Measurements from ENCODE around the gene RNU5B-1.

The RNU5B-1 gene

DNA sequence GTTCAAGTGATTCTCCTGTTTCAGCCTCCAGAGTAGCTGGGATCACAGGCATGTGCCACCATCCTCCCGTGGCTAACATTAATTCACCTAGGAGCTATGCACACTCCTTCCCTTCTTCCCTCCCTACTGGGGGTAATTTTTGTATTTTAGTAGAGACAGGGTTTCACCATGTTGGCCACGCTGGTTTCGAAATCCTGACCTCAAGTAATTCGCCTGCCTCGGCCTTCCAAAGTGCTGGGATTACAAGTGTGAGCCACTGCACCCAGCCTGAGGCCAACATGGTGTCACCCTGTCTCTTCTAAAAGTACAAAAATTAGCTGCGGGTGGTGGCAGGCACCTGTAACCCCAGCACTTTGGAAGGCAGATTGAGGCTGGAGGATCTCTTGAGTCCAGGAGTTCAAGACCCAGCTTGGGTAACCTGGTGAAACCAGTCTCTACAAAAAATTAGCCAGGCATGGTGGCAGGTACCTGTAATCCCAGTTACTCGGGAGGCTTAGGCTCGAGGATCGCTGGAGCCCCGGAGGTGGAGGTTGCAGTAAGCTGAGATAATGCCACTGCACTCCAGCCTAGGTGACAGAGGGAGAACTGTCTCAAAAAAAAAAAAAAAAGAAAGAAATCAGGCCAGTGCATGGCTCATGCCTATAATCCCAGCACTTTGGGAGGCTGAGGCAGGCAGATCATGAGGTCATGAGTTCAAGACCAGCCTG is 6.1 kb downstream of the RNU5B-1 start:
- Histone ChIP-seq H3K4me3 (ENCODE audit: low read length) (no peak overlapping the region), H3K9me3 (ENCODE audit: control insufficient read depth, low read length) (no peaks in the 10 kb centered on the region), H3K4me1 (ENCODE audit: control insufficient read depth, insufficient read depth, low read length) (peaks cover 23% of the 10 kb centered on the region), H3K9ac (ENCODE audit: low read length) (peak overlapping the region; percentile 33), H3K27me3 (replicated peaks; ENCODE audit: control insufficient read depth, insufficient read depth, low read length) (peaks cover 4% of the 10 kb centered on the region), H3K36me3 (ENCODE audit: control insufficient read depth, insufficient read depth, low read length, severe bottlenecking) (no peaks in the 10 kb centered on the region)
- peak; percentile 70 for DNase-seq (ENCODE audit: low read depth)

DNA sequence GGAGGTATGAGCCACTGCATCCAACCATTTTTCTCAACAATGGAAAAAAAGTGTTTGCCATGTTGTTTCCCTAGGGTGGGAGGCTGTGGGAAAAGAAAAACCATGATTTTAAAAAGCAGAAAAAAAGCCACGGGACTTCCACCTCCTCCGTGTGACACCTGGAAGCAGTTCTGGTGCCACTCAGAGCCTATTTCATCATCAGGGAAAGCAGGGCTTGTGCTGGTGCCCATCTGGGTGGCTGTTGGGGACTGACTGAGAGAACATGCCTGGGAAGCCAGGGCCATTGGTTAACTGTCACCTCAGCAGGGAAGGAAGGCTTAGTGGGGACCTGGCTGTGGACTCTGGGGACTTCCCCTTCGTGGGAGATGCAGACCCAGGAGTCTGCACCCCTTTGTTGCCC is 7.3 kb downstream of the RNU5B-1 start:
- Histone ChIP-seq H3K27me3 (replicated peaks; ENCODE audit: control insufficient read depth, insufficient read depth, low read length) (peaks cover 7% of the 10 kb centered on the region), H3K4me1 (ENCODE audit: control insufficient read depth, insufficient read depth, low read length) (peaks cover 23% of the 10 kb centered on the region), H3K4me3 (ENCODE audit: low read length) (no peak overlapping the region), H3K36me3 (ENCODE audit: control insufficient read depth, insufficient read depth, low read length, severe bottlenecking) (no peaks in the 10 kb centered on the region), H3K9me3 (ENCODE audit: control insufficient read depth, low read length) (no peaks in the 10 kb centered on the region), H3K9ac (ENCODE audit: low read length) (no peak overlapping the region)
- no peak for DNase-seq (ENCODE audit: low read depth)

DNA sequence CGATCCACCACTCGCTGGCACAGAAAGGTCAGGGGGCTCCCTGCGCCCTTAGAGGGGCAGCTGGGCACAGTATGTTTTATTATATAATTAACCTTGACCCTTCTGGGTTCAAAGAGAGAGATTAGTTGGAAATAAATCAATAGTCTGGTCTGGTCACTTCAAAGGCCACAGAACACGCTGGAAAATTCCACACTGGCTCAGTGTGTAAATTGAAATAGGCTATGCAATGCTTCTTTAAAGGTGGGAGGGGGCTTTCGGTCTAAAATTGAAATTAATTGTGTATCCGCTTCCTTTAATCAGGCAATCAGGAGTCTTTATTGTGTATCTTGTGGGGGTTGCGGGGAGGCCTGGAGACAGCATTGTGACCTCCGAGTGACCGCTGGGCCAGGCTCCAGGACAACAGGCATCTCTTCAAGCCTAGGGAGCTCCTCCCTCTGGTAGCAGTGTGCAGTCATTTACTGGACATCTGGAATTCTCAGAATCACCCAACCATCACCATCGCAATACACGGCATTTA is 8.0 kb downstream of the RNU5B-1 start:
- Histone ChIP-seq H3K9ac (ENCODE audit: low read length) (no peak overlapping the region), H3K27me3 (replicated peaks; ENCODE audit: control insufficient read depth, insufficient read depth, low read length) (peaks cover 7% of the 10 kb centered on the region), H3K36me3 (ENCODE audit: control insufficient read depth, insufficient read depth, low read length, severe bottlenecking) (no peaks in the 10 kb centered on the region), H3K9me3 (ENCODE audit: control insufficient read depth, low read length) (no peaks in the 10 kb centered on the region), H3K4me1 (ENCODE audit: control insufficient read depth, insufficient read depth, low read length) (peaks cover 23% of the 10 kb centered on the region), H3K4me3 (ENCODE audit: low read length) (no peak overlapping the region)
- DNase-seq (ENCODE audit: low read depth), result no peak

DNA sequence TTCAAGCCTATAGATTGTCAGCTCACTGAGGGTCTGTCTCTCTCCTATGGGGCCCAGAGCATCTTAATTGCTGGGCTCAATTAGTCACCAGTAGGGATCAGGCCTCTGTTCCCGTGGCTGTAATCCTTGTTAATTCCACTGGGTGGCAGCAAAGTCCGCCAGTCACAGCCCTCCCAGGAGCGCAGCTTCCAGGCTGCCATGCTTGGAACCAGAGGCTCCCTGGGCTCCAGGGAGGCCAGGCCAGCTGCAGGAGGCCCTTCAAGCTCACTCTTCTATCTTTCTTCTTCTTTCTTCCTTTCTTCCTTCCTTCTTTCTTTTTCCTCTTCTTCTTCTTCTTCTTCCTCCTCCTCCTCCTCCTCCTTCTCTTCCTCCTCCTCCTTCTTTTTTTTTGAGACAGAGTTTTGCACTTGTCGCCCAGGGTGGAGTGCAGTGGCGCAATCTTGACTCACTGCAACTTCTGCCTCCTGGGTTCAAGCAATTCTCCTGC is 14.4 kb downstream of the RNU5B-1 start:
- H3K27me3 ChIP-seq (replicated peaks; ENCODE audit: control insufficient read depth, insufficient read depth, low read length), result peaks cover 31% of the 10 kb centered on the region
- no peak overlapping the region for H3K4me3 ChIP-seq (ENCODE audit: low read length)
- peak; percentile 91 for DNase-seq (ENCODE audit: low read depth)
- H3K9ac ChIP-seq (ENCODE audit: low read length), result no peak overlapping the region
- H3K4me1 ChIP-seq (ENCODE audit: control insufficient read depth, insufficient read depth, low read length), result no peaks in the 10 kb centered on the region
- no peaks in the 10 kb centered on the region for H3K36me3 ChIP-seq (ENCODE audit: control insufficient read depth, insufficient read depth, low read length, severe bottlenecking)
- no peaks in the 10 kb centered on the region for H3K9me3 ChIP-seq (ENCODE audit: control insufficient read depth, low read length)

DNA sequence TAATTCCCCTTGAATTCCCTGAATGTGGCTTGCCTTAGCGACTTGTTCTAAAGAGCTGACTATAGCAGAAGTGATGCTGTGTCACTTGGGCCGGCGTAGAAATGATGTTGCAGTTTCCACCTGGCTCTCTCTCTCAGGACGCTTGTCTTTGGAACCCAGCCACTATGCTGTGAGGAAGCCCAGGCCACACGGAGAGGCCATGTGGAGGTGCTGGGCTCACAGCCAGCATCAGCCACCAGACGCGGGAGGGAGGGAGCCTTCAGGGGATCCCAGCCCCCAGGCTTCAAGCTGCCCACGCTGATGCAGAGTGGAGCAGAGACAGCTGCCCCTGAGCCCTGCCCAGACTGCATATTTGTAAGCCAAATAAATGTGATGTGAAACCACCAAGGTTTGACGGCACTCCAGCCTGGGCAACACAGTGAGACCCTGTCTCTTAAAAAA is 18.6 kb downstream of the RNU5B-1 start:
- Histone ChIP-seq H3K4me1 (ENCODE audit: control insufficient read depth, insufficient read depth, low read length) (no peaks in the 10 kb centered on the region), H3K4me3 (ENCODE audit: low read length) (no peak overlapping the region), H3K36me3 (ENCODE audit: control insufficient read depth, insufficient read depth, low read length, severe bottlenecking) (no peaks in the 10 kb centered on the region), H3K9me3 (ENCODE audit: control insufficient read depth, low read length) (no peaks in the 10 kb centered on the region), H3K9ac (ENCODE audit: low read length) (no peak overlapping the region), H3K27me3 (replicated peaks; ENCODE audit: control insufficient read depth, insufficient read depth, low read length) (peaks cover 30% of the 10 kb centered on the region)
- peak; percentile 57 for DNase-seq (ENCODE audit: low read depth)

DNA sequence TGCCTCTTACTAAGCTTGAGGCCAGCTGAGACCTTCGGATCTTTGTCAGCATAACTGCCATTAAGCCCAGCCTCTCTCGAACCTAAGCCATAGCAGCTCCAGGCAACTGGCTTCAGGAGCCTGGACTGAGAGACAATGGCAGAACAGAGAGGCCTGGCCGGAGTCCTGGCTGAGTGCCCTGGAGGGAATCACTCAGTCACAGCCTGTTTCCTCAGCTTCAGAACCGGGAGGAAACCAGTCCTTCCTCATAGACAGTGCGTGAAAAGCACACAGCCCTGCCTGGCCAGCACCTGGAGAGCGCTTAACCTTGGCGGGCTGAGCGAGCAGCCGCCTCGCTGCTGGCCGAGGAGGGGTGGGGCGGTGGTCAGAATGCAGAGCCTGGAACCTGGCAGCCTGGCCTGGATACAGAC is 21.6 kb downstream of the RNU5B-1 start:
- H3K4me3 ChIP-seq (ENCODE audit: low read length), result no peak overlapping the region
- H3K9me3 ChIP-seq (ENCODE audit: control insufficient read depth, low read length), result no peaks in the 10 kb centered on the region
- H3K36me3 ChIP-seq (ENCODE audit: control insufficient read depth, insufficient read depth, low read length, severe bottlenecking), result no peaks in the 10 kb centered on the region
- H3K9ac ChIP-seq (ENCODE audit: low read length), result no peak overlapping the region
- H3K27me3 ChIP-seq (replicated peaks; ENCODE audit: control insufficient read depth, insufficient read depth, low read length), result peaks cover 43% of the 10 kb centered on the region
- DNase-seq (ENCODE audit: low read depth), result no peak
- no peaks in the 10 kb centered on the region for H3K4me1 ChIP-seq (ENCODE audit: control insufficient read depth, insufficient read depth, low read length)

DNA sequence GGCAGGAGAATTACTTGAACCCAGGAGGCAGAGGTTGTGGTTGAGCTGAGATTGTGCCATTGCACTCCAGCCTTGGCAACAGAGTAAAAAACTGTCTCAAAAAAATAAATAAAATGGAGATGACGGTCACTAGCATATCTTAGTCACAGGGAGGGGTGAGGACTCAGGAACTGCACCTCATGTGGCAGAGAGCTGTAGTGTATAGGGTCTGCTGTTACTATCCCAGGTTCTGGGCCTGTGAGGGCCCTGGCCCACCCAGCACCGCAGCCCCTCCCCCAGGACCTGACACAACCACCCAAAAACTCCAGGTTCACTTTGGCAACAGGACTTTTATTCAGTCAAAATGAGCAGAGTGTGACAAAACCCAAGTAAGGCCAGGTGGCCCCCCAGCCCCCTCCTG is 22.3 kb downstream of the RNU5B-1 start:
- no peak for DNase-seq (ENCODE audit: low read depth)
- no peaks in the 10 kb centered on the region for H3K4me1 ChIP-seq (ENCODE audit: control insufficient read depth, insufficient read depth, low read length)
- no peaks in the 10 kb centered on the region for H3K9me3 ChIP-seq (ENCODE audit: control insufficient read depth, low read length)
- peaks cover 43% of the 10 kb centered on the region for H3K27me3 ChIP-seq (replicated peaks; ENCODE audit: control insufficient read depth, insufficient read depth, low read length)
- H3K36me3 ChIP-seq (ENCODE audit: control insufficient read depth, insufficient read depth, low read length, severe bottlenecking), result no peaks in the 10 kb centered on the region
- no peak overlapping the region for H3K9ac ChIP-seq (ENCODE audit: low read length)
- H3K4me3 ChIP-seq (ENCODE audit: low read length), result no peak overlapping the region

DNA sequence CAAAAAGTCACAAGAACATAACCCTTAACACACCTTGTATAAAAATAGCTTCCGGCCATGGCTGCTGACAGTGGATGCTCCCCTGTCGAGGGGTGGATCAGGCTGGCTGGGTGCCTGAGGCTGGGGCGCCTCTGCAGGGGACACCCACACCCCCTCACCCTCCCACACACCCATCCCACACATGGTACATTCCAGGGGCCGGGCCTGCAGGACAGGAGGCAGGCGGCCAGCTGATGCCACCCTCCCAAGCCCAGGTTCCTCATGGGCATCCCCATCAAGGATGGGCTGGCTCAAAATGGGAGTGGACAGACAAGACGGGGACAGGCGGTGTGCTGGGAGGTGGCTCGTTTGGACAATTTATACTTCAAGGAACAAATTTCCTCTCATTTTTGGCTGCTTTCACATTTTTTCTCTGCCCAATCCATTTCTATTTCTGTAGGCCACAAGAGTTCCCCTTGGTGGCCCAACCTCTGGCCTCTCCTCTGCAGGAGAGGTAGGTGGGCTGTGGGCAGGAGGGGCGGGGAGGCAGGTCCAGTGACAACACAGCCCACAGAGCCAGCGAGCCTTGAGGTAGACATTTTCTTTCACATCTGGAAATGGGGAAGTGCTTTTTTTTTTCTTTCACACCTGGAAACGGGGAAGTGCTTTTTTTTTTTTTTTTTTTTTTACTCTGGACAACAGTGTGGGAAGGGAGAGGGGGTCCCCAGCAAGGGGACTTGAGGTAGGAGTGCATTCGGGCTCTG is 23.3 kb downstream of the RNU5B-1 start:
- H3K27me3 ChIP-seq (replicated peaks; ENCODE audit: control insufficient read depth, insufficient read depth, low read length), result peaks cover 41% of the 10 kb centered on the region
- DNase-seq (ENCODE audit: low read depth), result no peak
- H3K4me3 ChIP-seq (ENCODE audit: low read length), result no peak overlapping the region
- H3K9me3 ChIP-seq (ENCODE audit: control insufficient read depth, low read length), result no peaks in the 10 kb centered on the region
- H3K9ac ChIP-seq (ENCODE audit: low read length), result no peak overlapping the region
- H3K4me1 ChIP-seq (ENCODE audit: control insufficient read depth, insufficient read depth, low read length), result no peaks in the 10 kb centered on the region
- H3K36me3 ChIP-seq (ENCODE audit: control insufficient read depth, insufficient read depth, low read length, severe bottlenecking), result no peaks in the 10 kb centered on the region

DNA sequence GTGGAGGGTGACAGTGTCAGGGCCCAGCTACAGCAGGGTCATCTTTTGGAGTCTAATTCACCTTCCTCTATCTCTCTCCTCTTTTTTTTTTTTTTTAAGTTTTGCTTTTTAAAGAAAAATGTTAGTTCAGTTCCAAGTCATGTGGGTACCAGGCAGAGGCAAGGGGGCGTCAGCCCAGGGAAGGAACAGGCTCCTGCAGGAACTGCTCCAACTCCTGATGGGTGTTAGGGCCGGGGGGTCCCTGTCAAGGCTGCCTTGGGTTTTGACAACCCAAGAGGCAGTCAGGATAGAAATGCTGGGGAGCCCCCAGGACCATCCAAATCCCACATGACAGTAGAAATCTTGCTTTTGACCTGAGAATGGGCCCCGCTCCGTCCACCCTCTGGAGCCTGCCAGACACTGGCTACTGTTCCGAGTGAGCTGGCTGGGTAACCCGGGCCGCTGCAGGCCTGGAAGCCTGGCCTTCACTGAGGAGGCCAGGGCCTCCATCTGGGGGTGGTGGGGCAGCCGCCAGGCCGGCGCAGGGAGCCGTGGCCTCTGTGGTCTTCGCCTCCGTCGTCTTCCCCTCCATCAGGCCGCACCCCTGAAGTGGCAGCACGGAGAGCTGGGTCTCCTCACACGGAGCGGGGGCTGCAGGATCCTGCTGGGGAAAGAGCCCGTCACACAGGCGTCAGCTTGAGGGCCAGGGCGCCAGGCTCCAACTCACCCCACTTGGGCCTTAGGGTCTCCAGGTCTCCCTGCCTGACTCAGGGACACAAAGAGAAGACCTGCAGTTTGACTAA is 24.2 kb downstream of the RNU5B-1 start:
- Histone ChIP-seq H3K9me3 (ENCODE audit: control insufficient read depth, low read length) (no peaks in the 10 kb centered on the region), H3K9ac (ENCODE audit: low read length) (no peak overlapping the region), H3K36me3 (ENCODE audit: control insufficient read depth, insufficient read depth, low read length, severe bottlenecking) (no peaks in the 10 kb centered on the region), H3K4me3 (ENCODE audit: low read length) (no peak overlapping the region), H3K27me3 (replicated peaks; ENCODE audit: control insufficient read depth, insufficient read depth, low read length) (peaks cover 39% of the 10 kb centered on the region), H3K4me1 (ENCODE audit: control insufficient read depth, insufficient read depth, low read length) (no peaks in the 10 kb centered on the region)
- DNase-seq (ENCODE audit: low read depth), result no peak

DNA sequence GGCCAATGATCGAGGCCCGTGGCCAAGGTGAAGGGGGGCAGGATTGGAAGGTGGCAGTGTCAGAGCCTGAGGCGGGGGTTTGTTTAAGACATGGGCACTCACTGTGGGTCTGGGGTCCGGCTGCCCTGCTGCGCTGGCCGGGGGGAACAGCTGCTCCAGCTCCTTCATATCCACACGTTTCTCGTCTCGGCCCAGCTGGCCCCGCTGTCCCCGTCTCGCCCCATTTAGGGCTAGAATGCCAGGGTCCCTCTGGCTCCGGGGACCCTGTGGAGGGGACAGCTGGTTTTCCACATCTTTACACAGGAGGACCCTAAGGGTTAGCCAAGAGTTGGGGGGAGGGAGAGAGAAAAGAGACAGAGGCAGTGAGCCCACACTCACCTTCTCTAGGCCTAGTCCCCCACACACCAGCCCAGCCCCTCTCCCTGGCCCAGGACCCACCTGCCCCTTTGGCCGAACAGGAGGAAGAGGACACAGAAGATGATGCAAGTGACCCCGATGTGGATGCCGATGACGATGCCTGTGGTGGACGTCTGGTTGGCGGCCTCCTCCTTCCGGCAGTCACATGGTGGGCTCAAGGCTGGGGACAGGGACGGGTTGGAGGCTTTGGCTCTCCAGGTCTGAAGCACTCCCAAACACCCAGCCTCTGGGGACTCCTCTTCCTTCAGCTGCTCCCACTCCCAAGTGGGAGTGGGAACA is 25.0 kb downstream of the RNU5B-1 start:
- no peaks in the 10 kb centered on the region for H3K9me3 ChIP-seq (ENCODE audit: control insufficient read depth, low read length)
- H3K36me3 ChIP-seq (ENCODE audit: control insufficient read depth, insufficient read depth, low read length, severe bottlenecking), result no peaks in the 10 kb centered on the region
- peaks cover 39% of the 10 kb centered on the region for H3K27me3 ChIP-seq (replicated peaks; ENCODE audit: control insufficient read depth, insufficient read depth, low read length)
- no peak overlapping the region for H3K9ac ChIP-seq (ENCODE audit: low read length)
- no peaks in the 10 kb centered on the region for H3K4me1 ChIP-seq (ENCODE audit: control insufficient read depth, insufficient read depth, low read length)
- DNase-seq (ENCODE audit: low read depth), result no peak
- no peak overlapping the region for H3K4me3 ChIP-seq (ENCODE audit: low read length)

All from adipocyte (in vitro differentiated cells).